Mucosa of descending colon (tissue), 3 donors: Measurements from ENCODE around the gene AFG3L2. TPM values are rescaled to one million over a fixed set of nuclear protein-coding genes. Genes with fewer than 3 reads are reported as not detected.

Experiments
- ATAC-seq: fragments of 200-7000 bp; cut with Tn5 transposase; one replicate; pipeline ENCODE4 v1.9.1; 2020; ENCODE audit warnings: mild to moderate bottlenecking, moderate library complexity
- DNase-seq, 3 donors: peaks; one replicate each; pipeline ENCODE4 v3.0.0-alpha.2; 2020
- H3K36me3 ChIP-seq: fragments of 200-600 bp; one replicate; pipeline ENCODE4 v1.8.0; 2021; ENCODE audit warnings: low read depth, mild to moderate bottlenecking
- H3K4me1 ChIP-seq: fragments of 200-600 bp; one replicate; pipeline ENCODE4 v1.8.0; 2021; ENCODE audit warnings: low read depth, mild to moderate bottlenecking
- H3K4me3 ChIP-seq: fragments of 200-600 bp; one replicate; pipeline ENCODE4 v1.8.0; 2021; ENCODE audit warnings: mild to moderate bottlenecking
- H3K9me3 ChIP-seq: fragments of 200-600 bp; one replicate; pipeline ENCODE4 v1.8.0; 2021; ENCODE audit warnings: mild to moderate bottlenecking
- CTCF ChIP-seq: fragments of 200-600 bp; IDR thresholded peaks from one replicate; pipeline ENCODE4 v1.8.0; 2022; ENCODE audit warnings: antibody characterized with exemption, mild to moderate bottlenecking
- intact Hi-C, 2 donors: fragments of 100-400 bp; cut with DNase I in 1 of 2; cut with micrococcal nuclease in 1 of 2; formaldehyde crosslinking; loops; one replicate each; pipeline versions ENCODE4 v1.11.0 to v1.11.1; 2022; cut with DNase I, micrococcal nuclease
- total RNA-seq, 3 donors: library from RNA; stranded (reverse); fragmentation: NEBNext Ultra II Directional in 2 of 3; extraction: Animal tissue kit (Norgen Biotek cat#: 25700) in 2 of 3; gene quantifications; one replicate each; pipeline versions ENCODE4 v1.2.1 to v1.2.4, GENCODE V29; 2021 to 2023
- donor health status: DM: no; HTN: no; CAD: no; lungs with moderate emphysema.
- donor health status: DM: no; HTN: no; CAD: no.
- donor health status: DM: no; HTN: yes; CAD: no.

AFG3L2 gene
- total RNA-seq, 3 donors from 2014 or later: 68.5 to 104 (median 93.1) TPM

- intact Hi-C loops: no loop called here
- Histone ChIP-seq H3K4me1 (peaks cover 10% of the 10 kb centered on the region), H3K4me3 (no peak overlapping the region), H3K9me3 (no peaks in the 10 kb centered on the region), H3K36me3 (no peaks in the 10 kb centered on the region)
- no peak for ATAC-seq
- DNase-seq: no peak
- TF ChIP-seq CTCF: no peak
These were observed 20.2 kb upstream of the AFG3L2 start for GRCh38 chr18:12397254-12397653.

- no peaks in the 10 kb centered on the region for H3K9me3 ChIP-seq
- TF ChIP-seq CTCF: no peak
- peak; percentile 46 for ATAC-seq
- no peak overlapping the region for H3K4me3 ChIP-seq
- intact Hi-C loops: loop anchor here (5.0 kb wide), 1 partner anchor 263 kb away; the partner anchor contains the start of gene SPIRE1 (in 2 of the 2)
- H3K4me1 ChIP-seq: peaks cover 10% of the 10 kb centered on the region
- no peaks in the 10 kb centered on the region for H3K36me3 ChIP-seq
- peak in 2 of 3 donors; percentile 44 to 55 for DNase-seq
These were observed 17.4 kb upstream of the AFG3L2 start for GRCh38 chr18:12394428-12394827.

GRCh38 chr18:12393998-12394397, 17.0 kb upstream of the AFG3L2 start:
- Histone ChIP-seq H3K4me1 (peaks cover 10% of the 10 kb centered on the region), H3K36me3 (no peaks in the 10 kb centered on the region), H3K4me3 (no peak overlapping the region), H3K9me3 (no peaks in the 10 kb centered on the region)
- DNase-seq: peak in 1 of 3 donors; percentile 57
- TF ChIP-seq CTCF: no peak
- intact Hi-C loops: loop anchor here (5.0 kb wide), 1 partner anchor 263 kb away; the partner anchor contains the start of gene SPIRE1 (in 2 of the 2)
- ATAC-seq: peak; percentile 85

- peak in 1 of 3 donors; percentile 39 for DNase-seq
- peaks cover 10% of the 10 kb centered on the region for H3K4me1 ChIP-seq
These were observed 16.5 kb upstream of the AFG3L2 start for GRCh38 chr18:12393510-12393909.

GRCh38 chr18:12391487-12392165, 14.6 kb upstream of the AFG3L2 start:
- TF ChIP-seq CTCF: peak; percentile 88
- Histone ChIP-seq H3K9me3 (no peaks in the 10 kb centered on the region), H3K36me3 (no peaks in the 10 kb centered on the region), H3K4me3 (no peak overlapping the region), H3K4me1 (peaks cover 10% of the 10 kb centered on the region)
- intact Hi-C loops: loop anchor here (5.0 kb wide), 1 partner anchor 266 kb away; the partner anchor contains the start of gene SPIRE1 (in 2 of the 2)
- ATAC-seq: peak; percentile 65
- DNase-seq: peak in 2 of 3 donors; percentile 55 to 76

More at GRCh38 chr18:12393510-12393909, 16.5 kb upstream of the AFG3L2 start:
- peak; percentile 36 for ATAC-seq
- H3K36me3 ChIP-seq: no peaks in the 10 kb centered on the region
- no peak overlapping the region for H3K4me3 ChIP-seq
- no peak for TF ChIP-seq CTCF
- intact Hi-C loops: loop anchor here (5.0 kb wide), 1 partner anchor 264 kb away; the partner anchor contains the start of gene SPIRE1 (in 2 of the 2)
- no peaks in the 10 kb centered on the region for H3K9me3 ChIP-seq
